SH-SY5Y (cell line): ENCODE data around the gene KLHL22.

Source experiments
- GATA2 ChIP-seq: IDR thresholded peaks from 2 replicates; pipeline ENCODE4 v1.6.1; 2011; ENCODE audit warnings: mild to moderate bottlenecking, low read depth, low read length
- GATA3 ChIP-seq: IDR thresholded peaks from 2 replicates; pipeline ENCODE4 v1.6.1; 2011; ENCODE audit warnings: low read depth, mild to moderate bottlenecking, low read length, moderate library complexity

DNA sequence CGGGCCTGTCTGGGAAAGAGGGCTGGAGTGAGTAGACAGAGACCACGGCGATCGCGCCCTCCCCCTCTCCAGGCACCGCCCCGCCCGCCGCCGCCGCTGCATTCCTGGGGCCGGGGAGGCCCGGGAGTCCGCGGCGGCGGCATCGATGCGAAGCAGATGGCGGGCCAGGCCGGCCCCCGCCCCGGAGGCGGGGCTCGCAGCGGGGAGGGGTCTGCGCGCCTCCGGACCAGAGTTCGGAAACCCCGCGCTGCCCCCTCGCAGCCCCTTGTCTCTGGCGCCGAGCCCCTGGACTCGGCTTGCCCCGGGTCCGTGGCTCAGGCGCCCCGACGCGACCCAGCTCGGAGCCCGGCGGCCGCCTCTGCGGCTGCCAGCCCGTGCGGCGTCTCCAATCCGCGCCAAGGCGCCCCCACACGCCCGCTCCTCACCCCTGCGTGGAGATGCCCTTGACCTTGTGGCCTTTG is 59.3 kb downstream of the KLHL22 start:
- TF ChIP-seq GATA2 (no peak), GATA3 (no peak)
